GM19438 (cell line): Measurements from ENCODE around the gene ENHO.
A peak's percentile ranks its signal among the peaks of the same experiment; 100 is the strongest.

Experiments
- ATAC-seq: cut with Tn5 transposase; IDR thresholded peaks from one replicate; pipeline ENCODE4 v1.9.1; 2021; ENCODE audit warnings: low read depth; ENCODE audit not compliant: unreplicated experiment

ENHO gene

DNA sequence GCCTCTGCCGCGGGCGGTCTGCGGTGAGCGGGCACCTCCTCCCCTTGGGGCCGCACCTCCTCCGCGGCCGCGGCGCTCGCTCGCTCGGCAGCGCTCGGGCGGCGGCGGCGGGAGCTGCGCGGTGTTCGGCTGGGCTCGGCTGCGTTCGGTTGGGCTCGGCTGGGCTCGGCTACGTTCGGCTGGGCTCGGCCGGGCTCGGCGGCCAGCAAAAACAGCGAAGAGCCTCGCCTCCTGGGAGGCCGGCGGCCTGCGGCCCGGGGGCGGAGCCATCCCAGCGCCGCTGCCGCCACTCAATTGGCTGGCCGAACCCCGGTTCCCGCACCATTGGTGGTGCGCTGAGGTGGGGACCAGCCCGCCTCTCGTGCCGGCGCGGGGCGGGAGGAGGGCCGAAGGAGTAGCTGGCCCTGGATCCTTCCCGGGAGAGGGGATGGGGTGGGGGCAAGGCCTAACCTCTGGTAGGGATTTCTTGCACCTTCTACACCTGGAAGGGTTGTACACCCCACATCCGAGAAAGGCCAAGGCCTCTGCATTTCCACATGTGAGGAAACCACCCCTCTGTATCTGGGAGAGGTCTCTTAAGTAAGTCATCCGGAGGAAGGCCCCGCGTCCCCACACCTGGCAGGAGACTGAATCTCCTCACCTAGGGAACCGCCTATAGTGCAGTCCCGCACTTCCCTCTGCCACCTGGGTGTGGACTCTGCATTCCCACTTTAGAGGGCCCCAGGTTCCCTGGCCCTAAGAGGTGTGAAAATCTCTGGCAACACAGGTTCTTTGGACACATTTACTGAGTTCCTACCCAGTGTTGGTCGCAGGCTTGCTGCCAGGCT is at the start of gene ENHO:
TSS of gene ENHO (minus strand) at position 20 of the 827 bp plus-strand sequence. CDS start 1,295 bp downstream, outside the sequence.
- peak; percentile 83 for ATAC-seq

DNA sequence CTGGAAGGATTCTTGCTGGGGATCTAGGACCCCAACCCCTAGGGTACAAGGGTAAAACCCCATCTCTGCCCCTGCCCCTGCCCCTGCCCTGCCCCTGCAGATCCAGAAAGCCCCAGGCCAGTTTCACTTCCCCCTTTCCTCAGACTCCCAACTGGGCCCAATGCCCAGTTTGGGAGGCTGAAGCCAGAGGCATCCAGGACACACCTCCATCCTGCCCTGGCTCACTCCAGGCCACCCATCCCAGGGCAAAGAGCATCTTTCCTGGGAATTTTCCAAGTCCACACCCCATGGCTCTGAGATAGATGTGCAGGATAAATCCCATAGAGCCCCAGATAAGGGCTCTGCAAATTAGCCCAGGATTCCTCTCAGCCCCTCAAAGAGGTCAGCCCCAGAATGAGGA is 49.3 kb upstream of the ENHO start:
- no peak for ATAC-seq

DNA sequence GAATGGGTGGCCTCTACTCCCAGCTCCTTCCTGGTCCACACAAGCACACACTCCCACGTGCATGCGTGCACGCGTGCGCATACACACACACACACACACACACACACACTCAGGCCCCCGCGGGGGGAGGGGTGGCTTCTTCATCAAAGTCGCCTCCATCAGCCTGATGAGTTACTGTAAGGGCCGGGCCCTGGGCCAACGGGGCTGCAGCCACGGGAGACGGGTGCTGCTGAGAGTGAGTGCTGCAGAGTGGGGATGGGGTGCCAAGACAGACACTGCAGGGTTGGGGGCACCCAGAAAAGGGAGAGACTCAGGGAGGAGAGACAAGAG is 48.7 kb upstream of the ENHO start:
- no peak for ATAC-seq

DNA sequence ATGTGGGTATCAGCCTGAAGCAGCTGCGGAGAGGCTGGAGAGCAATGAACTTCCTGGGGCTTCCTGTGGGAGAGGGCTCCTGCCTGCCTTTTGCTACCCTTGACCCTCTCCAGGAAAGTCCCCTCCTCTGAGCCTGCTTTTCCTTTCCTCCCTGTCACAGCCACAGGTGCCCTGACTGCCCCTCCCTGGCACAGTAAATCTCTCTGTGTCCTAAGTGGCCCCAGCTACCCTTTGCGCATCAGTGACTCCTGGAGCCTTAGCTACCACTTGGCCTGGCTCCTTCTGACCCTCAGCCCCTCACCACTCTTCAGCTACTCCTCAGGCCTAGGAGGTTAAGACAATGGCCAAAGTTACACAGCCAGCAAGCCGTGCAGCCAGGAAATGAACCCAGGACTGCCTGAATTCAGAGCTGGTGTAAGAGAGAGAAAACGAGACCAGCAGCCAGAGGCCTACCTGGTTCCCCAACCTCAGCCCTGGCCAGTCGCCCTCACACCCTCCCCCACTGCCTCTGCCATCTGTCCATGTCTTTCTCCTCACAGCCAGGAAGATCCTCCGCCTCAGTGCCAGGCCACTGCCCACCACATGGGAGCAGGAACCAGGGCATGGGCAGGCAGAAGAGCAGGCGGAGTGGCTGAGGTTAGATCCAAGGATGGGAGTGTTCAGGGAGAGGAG is 48.2 kb upstream of the ENHO start:
- ATAC-seq, result no peak

- ATAC-seq, result no peak
Observed at GRCh38 chr9:34570376-34570775, 47.6 kb upstream of the ENHO start.

- ATAC-seq, result no peak
Observed at GRCh38 chr9:34568774-34569173, 46.0 kb upstream of the ENHO start.

DNA sequence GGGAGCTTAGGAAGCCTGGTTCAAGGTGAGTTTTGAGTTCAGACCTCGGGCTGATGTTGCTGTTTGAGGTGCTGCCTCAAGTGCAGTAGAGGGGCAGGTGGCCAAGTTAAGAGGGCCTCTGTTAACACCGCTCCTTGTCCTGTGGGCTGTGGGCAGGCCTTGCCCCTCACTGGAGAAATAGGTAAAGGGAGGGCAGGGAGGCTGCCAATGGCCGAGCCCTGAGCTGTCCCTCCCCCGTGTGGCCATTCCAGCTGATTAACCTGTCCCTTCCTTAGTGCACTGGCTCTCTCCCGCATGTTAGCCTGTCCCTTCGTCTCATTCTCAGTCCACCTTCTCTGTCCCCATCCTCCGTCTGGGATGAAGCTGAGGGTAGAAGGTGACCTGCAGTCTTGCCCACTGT is 45.3 kb upstream of the ENHO start:
- ATAC-seq, result no peak

DNA sequence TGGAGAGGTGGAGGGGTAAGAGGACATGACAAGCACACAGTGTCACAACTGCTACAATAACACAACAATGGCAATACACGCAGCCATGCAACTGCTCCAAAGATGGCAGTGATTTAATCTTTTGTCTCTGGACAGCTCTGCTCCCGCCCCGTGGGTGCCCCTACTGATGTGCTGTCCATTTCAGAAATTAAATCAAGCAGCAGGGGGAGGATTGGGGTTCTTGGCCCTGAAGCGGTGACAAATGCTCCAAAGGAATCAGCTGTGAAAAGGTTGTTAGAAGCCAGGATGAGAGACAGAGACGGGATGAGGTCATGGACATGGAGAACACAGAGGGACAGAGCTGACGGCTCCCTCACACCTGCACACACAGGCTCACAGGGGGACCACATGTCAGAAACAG is 44.2 kb upstream of the ENHO start:
- no peak for ATAC-seq

DNA sequence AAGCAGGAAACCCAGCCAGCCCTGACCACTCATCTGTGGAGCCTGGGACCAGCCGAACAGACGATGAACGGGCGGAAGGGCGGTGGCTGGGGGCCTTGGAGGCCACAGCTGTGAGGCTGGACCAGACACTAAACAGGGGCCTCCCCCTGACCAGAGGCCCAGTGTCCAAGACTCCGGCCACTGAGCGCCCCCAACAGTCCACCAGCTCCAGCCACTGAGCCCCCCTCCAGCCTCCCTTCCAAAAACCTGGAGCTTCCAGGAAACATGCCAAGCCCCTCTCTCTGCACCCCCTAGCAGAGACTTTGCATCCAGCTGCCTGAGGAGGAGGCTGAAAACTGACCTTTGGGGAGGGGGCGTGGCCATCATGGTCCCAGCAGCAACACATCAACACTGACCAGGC is 43.5 kb upstream of the ENHO start:
- ATAC-seq, result no peak

GRCh38 chr9:34565856-34566255 is 43.1 kb upstream of the ENHO start:
- ATAC-seq, result no peak

DNA sequence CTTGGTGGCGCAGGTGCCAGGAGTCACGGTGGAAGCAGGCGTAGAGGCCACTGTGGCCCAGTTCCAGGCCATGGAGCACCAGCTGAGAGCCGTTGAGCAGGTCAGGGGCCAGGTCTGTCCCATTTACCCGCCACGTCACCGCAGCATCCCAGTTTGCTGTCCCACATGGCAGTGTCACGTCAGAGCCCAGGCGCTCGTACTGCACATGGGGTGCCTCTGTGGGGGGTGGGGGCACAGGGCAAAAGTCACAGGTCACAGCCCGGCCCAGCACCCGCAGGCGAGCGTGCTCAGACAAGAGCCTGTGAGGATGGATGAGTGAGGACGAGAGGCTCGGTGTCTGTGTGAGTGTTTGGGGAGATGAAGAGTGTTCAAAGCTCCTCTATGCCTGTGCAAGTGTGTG is 41.8 kb upstream of the ENHO start:
- ATAC-seq, result no peak

- no peak for ATAC-seq
Observed at GRCh38 chr9:34563262-34563661, 40.5 kb upstream of the ENHO start.

- no peak for ATAC-seq
Observed at GRCh38 chr9:34562135-34562745, 39.5 kb upstream of the ENHO start.

GRCh38 chr9:34560599-34561214 is 37.9 kb upstream of the ENHO start:
- ATAC-seq, result no peak

DNA sequence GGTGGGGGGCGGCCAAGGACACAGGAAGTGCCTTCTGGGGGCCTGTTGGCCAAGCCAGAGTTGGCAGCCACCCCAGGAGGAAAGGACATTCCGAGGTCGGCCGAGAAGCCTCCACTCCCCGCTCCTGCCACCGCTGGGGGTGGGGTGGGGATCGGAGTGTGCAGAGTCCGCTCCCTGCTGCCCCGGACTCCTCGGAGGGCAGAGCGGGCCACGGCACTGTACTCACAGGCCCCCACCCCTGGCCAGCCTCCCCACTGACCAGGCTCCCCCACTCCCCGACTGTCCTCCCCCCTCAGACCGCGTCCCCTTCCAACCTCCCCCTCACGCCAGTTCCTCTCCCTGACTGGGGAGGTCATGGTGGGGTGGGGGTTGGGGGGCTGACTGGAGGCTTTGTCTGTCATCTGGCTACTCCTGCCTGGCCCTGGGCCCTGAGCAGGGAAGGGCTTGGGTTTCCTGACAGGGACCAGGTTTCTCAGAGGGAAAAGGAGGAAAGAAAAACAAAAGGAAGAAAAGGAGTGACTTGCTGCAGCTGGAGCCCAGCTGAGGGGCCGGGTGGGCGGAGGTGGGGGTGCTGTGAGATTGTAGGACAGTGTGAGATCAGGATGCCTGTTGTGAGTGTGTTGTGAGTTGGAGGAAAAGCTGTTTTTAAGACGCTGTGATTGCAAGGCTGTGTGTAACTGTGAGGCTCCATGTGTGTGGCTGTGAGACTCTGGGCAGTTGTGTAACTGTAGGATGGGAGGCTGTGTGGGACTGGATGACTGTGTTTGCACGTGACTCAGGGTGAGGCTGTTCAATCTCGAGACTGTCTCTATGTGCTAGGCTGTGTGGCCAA is 37.0 kb upstream of the ENHO start:
- no peak for ATAC-seq

- no peak for ATAC-seq
Observed at GRCh38 chr9:34558919-34559623, 36.3 kb upstream of the ENHO start.

DNA sequence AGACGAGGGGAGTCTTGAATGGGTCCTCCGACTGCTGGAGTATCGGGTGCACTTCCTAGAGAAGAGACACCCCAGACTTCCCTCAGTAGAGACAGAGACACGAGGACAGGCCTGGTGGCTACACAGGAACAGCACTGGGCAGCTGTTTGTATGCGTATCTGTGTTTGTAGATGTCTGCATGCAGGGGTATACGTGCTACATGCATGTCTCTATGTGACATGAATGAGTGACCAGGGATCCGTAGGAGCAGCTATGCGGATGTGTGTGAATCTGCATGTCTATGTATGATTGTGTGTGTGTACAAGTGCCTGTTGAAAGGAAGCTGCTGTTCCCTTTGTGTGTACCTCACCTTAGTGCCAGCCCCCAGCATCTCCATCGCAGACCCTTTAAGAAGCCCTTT is 35.6 kb upstream of the ENHO start:
- no peak for ATAC-seq

GRCh38 chr9:34557426-34558321 is 34.9 kb upstream of the ENHO start:
- no peak for ATAC-seq

GRCh38 chr9:34556949-34557348 is 34.2 kb upstream of the ENHO start:
- no peak for ATAC-seq
